ENCODE measurements around the gene PRDM16. TPM values are rescaled to one million over a fixed set of nuclear protein-coding genes. Genes with fewer than 3 reads are reported as not detected.

The PRDM16 gene
- total and polyA plus RNA-seq, 2 experiments from 2014 or later = 0.14 to 0.16 TPM

DNA sequence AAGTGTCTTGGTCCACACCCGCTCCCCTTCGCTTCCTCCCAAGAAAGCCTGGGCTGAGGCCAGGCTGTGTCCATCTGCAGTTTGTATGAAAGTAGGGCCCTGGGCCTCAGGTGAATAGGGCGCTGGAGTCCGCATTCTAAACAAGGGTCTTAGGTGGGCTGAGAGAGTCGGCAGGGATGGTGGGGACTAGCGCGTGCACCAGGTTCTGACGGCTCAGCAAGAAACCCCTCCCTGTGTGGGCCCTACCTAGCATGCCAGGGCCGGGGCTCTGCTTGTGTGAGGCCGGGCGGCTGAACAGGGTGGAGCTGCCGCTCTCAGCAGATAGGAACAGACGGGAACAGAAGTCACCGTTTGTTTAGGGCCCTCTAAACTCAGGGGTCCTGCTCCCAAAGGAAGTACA, 46.0 kb upstream of the PRDM16 start:
- TF ChIP-seq STAT1 (IDR thresholded peaks at IDR 0.05; ENCODE audit: unreplicated experiment) = no peak
- TF ChIP-seq, protein P1, sequence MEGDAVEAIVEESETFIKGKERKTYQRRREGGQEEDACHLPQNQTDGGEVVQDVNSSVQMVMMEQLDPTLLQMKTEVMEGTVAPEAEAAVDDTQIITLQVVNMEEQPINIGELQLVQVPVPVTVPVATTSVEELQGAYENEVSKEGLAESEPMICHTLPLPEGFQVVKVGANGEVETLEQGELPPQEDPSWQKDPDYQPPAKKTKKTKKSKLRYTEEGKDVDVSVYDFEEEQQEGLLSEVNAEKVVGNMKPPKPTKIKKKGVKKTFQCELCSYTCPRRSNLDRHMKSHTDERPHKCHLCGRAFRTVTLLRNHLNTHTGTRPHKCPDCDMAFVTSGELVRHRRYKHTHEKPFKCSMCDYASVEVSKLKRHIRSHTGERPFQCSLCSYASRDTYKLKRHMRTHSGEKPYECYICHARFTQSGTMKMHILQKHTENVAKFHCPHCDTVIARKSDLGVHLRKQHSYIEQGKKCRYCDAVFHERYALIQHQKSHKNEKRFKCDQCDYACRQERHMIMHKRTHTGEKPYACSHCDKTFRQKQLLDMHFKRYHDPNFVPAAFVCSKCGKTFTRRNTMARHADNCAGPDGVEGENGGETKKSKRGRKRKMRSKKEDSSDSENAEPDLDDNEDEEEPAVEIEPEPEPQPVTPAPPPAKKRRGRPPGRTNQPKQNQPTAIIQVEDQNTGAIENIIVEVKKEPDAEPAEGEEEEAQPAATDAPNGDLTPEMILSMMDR (conservative IDR thresholded peaks at IDR 0.05; ENCODE audit: low read depth in 2 of 2) = no peak
- no peak for TF ChIP-seq CREB1 (CRISPR knock-in tag; IDR thresholded peaks at IDR 0.05; ENCODE audit: low read depth)
- TF ChIP-seq EZH2phosphoT487 (IDR thresholded peaks at IDR 0.05; ENCODE audit: unreplicated experiment) = no peak
- no peak for TF ChIP-seq EZH2 (IDR thresholded peaks at IDR 0.05; ENCODE audit: low read depth, unreplicated experiment)
- TF ChIP-seq, protein P2, sequence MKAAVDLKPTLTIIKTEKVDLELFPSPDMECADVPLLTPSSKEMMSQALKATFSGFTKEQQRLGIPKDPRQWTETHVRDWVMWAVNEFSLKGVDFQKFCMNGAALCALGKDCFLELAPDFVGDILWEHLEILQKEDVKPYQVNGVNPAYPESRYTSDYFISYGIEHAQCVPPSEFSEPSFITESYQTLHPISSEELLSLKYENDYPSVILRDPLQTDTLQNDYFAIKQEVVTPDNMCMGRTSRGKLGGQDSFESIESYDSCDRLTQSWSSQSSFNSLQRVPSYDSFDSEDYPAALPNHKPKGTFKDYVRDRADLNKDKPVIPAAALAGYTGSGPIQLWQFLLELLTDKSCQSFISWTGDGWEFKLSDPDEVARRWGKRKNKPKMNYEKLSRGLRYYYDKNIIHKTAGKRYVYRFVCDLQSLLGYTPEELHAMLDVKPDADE (IDR thresholded peaks at IDR 0.05) = no peak
- TF ChIP-seq, protein P3, sequence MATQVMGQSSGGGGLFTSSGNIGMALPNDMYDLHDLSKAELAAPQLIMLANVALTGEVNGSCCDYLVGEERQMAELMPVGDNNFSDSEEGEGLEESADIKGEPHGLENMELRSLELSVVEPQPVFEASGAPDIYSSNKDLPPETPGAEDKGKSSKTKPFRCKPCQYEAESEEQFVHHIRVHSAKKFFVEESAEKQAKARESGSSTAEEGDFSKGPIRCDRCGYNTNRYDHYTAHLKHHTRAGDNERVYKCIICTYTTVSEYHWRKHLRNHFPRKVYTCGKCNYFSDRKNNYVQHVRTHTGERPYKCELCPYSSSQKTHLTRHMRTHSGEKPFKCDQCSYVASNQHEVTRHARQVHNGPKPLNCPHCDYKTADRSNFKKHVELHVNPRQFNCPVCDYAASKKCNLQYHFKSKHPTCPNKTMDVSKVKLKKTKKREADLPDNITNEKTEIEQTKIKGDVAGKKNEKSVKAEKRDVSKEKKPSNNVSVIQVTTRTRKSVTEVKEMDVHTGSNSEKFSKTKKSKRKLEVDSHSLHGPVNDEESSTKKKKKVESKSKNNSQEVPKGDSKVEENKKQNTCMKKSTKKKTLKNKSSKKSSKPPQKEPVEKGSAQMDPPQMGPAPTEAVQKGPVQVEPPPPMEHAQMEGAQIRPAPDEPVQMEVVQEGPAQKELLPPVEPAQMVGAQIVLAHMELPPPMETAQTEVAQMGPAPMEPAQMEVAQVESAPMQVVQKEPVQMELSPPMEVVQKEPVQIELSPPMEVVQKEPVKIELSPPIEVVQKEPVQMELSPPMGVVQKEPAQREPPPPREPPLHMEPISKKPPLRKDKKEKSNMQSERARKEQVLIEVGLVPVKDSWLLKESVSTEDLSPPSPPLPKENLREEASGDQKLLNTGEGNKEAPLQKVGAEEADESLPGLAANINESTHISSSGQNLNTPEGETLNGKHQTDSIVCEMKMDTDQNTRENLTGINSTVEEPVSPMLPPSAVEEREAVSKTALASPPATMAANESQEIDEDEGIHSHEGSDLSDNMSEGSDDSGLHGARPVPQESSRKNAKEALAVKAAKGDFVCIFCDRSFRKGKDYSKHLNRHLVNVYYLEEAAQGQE (IDR thresholded peaks at IDR 0.05; ENCODE audit: unreplicated experiment) = no peak
- TF ChIP-seq POLR2AphosphoS5 (IDR thresholded peaks at IDR 0.05; ENCODE audit: low read depth) = no peak
- H3F3A ChIP-seq (replicated peaks; ENCODE audit: low read depth) = no peaks in the 10 kb centered on the region

DNA sequence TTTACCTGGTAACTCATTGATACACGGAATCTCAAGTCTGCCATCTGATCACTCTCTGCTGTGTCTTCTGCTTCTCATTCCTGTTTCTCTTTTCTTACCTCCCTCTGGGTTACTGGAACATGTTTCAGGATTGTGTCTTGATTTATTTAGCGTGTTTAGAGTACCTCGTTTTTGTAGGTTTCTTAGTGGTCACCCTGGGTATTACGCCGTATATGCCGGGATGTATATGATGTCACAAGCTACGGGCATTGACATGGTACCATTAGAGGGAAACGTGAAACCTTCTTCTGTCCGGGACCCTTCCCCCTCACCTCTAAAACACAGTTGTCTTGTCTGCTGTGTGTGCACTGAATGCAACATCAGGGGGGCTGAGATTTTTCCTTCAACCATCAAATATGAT, 45.0 kb upstream of the PRDM16 start:
- Mint-ChIP-seq H3K9me3 (no peaks in the 10 kb centered on the region), H3K27me3 (ENCODE audit: insufficient read depth, low read depth, poor library complexity) (peaks cover 14% of the 10 kb centered on the region), H3K4me1 (peaks cover 10% of the 10 kb centered on the region; the same call in 2 of the 3 replicates), H3K4me3 (no peak overlapping the region), H3K27ac (no peak overlapping the region), H3K36me3 (ENCODE audit: low read depth) (no peaks in the 10 kb centered on the region)
- ATAC-seq = peak; percentile 23
- Histone ChIP-seq H3K36me3 (ENCODE audit: insufficient read depth) (no peaks in the 10 kb centered on the region), H3K79me2 (replicated peaks; ENCODE audit: insufficient read depth) (no peaks in the 10 kb centered on the region), H3K4me1 (ENCODE audit: insufficient read depth) (no peaks in the 10 kb centered on the region; the same call in 1 of the 2 replicates), H3K27me3 (ENCODE audit: insufficient read depth) (no peaks in the 10 kb centered on the region), H2AFZ (no peak overlapping the region), H3K9me2 (ENCODE audit: insufficient read depth) (no peaks in the 10 kb centered on the region), H3K4me2 (no peak overlapping the region), H3K4me3 (no peak overlapping the region), H4K20me1 (replicated peaks; ENCODE audit: insufficient read depth) (no peaks in the 10 kb centered on the region), H3K27ac (ENCODE audit: low read depth) (no peak overlapping the region), H3F3A (replicated peaks; ENCODE audit: low read depth) (no peaks in the 10 kb centered on the region)
- TF ChIP-seq, protein P1 (conservative IDR thresholded peaks at IDR 0.05; ENCODE audit: low read depth in 2 of 2) = peak in 1 of 2 experiments; percentile 30; a peak in 1 of 4 replicates
- TF ChIP-seq EZH2phosphoT487 (IDR thresholded peaks at IDR 0.05; ENCODE audit: unreplicated experiment) (no peak), CREB1 (CRISPR knock-in tag; IDR thresholded peaks at IDR 0.05; ENCODE audit: low read depth) (peak; percentile 33; the same call in 1 of the 2 replicates), JUNB (IDR thresholded peaks at IDR 0.05; ENCODE audit: unreplicated experiment) (no peak)
- DNase-seq (ENCODE audit: low spot score) = peak; percentile 43

More for the DNA sequence above, 46.0 kb upstream of the PRDM16 start:
- no peak overlapping the region for H3K4me2 ChIP-seq
- H3K4me3 Mint-ChIP-seq = no peak overlapping the region
- H3K4me3 ChIP-seq = no peak overlapping the region
- peaks cover 14% of the 10 kb centered on the region for H3K27me3 Mint-ChIP-seq (ENCODE audit: insufficient read depth, low read depth, poor library complexity)
- H3K4me1 ChIP-seq (ENCODE audit: insufficient read depth) = no peaks in the 10 kb centered on the region; the same call in 1 of the 2 replicates
- no peaks in the 10 kb centered on the region for H3K9me2 ChIP-seq (ENCODE audit: insufficient read depth)
- no peaks in the 10 kb centered on the region for H3K27me3 ChIP-seq (ENCODE audit: insufficient read depth)
- no peaks in the 10 kb centered on the region for H3K36me3 ChIP-seq (ENCODE audit: insufficient read depth)
- H3K9me3 Mint-ChIP-seq = peaks cover 3% of the 10 kb centered on the region; the same call in 2 of the 3 replicates
- H3K4me1 Mint-ChIP-seq = peaks cover 10% of the 10 kb centered on the region; the same call in 2 of the 3 replicates
- H3K36me3 Mint-ChIP-seq (ENCODE audit: low read depth) = no peaks in the 10 kb centered on the region
- no peak overlapping the region for H2AFZ ChIP-seq
- H3K79me2 ChIP-seq (replicated peaks; ENCODE audit: insufficient read depth) = no peaks in the 10 kb centered on the region
- ATAC-seq (no peak), DNase-seq (ENCODE audit: low spot score) (no peak)
- H4K20me1 ChIP-seq (replicated peaks; ENCODE audit: insufficient read depth) = no peaks in the 10 kb centered on the region
- no peak overlapping the region for H3K27ac Mint-ChIP-seq
- H3K27ac ChIP-seq (ENCODE audit: low read depth) = no peak overlapping the region

Data from GM23338 (cell line).